GM10248 (cell line): ENCODE measurements around the gene KDM5B.

Experiments used
- CTCF ChIA-PET: fragments of 300-600 bp; sonication (Branson Sonifier 250); formaldehyde crosslinking; extraction: SDS; loops from one replicate; lab custom pipeline; 2021; ENCODE audit warnings: antibody characterized with exemption; lab: Yijun Ruan, JAX
- POLR2A ChIA-PET: fragments of 350-650 bp; sonication (Branson Sonifier 250); formaldehyde crosslinking; extraction: SDS; loops from one replicate; lab custom pipeline; 2020; ENCODE audit warnings: antibody characterized with exemption; lab: Yijun Ruan, JAX
- DNase-seq: peaks from one replicate; pipeline ENCODE4 v3.0.0; 2012; ENCODE audit errors: extremely low spot score
- CTCF ChIP-seq: IDR thresholded peaks from 2 replicates; pipeline ENCODE4 v1.5.1; 2012; ENCODE audit warnings: mild to moderate bottlenecking, low read depth; ENCODE audit errors: extremely low read depth, missing control alignments, control extremely low read depth

Gene KDM5B

GRCh38 chr1:202698276-202698675, 109.9 kb downstream of the KDM5B start:
- no peak for TF ChIP-seq CTCF
- CTCF ChIA-PET: interaction anchor here (1.5 to 3.0 kb wide), 2 partner anchors 10 to 19 kb away, joined by 3 to 7 read pairs; no protein-coding TSS in a partner anchor
- POLR2A ChIA-PET: no interaction called here
- DNase-seq: no peak

- ChIA-PET CTCF (interaction anchor here (1.2 to 1.3 kb wide), 2 partner anchors 15 to 23 kb away, joined by 3 to 7 read pairs; no protein-coding TSS in a partner anchor), POLR2A (interaction anchor here (0.6 kb wide), 1 partner anchor 231 kb away, joined by 5 read pairs; no protein-coding TSS in a partner anchor)
- no peak for TF ChIP-seq CTCF
- DNase-seq: no peak
Measured at GRCh38 chr1:202697038-202697437, 111.2 kb downstream of the KDM5B start.

GRCh38 chr1:202694314-202694713, 113.9 kb downstream of the KDM5B start:
- ChIA-PET CTCF (no interaction called here), POLR2A (no interaction called here)
- no peak for DNase-seq

GRCh38 chr1:202692959-202693555, 115.2 kb downstream of the KDM5B start:
- TF ChIP-seq CTCF: peak; percentile 27
- DNase-seq: peak; percentile 76
- ChIA-PET CTCF (interaction anchor here (0.8 to 1.8 kb wide), 6 partner anchors 11 to 27 kb away, joined by 3 to 7 read pairs (median 4); no protein-coding TSS in a partner anchor), POLR2A (interaction anchor here (0.6 kb wide), 1 partner anchor 53 kb away, joined by 3 read pairs; no protein-coding TSS in a partner anchor)

More at GRCh38 chr1:202694314-202694713, 113.9 kb downstream of the KDM5B start:
- TF ChIP-seq CTCF: no peak

- no peak for TF ChIP-seq CTCF
- ChIA-PET POLR2A (no interaction called here), CTCF (interaction anchor here (1.0 to 1.8 kb wide), 4 partner anchors 10 to 308 kb away, joined by 3 to 7 read pairs (median 5); no protein-coding TSS in a partner anchor)
- no peak for DNase-seq
Measured at GRCh38 chr1:202691816-202692215, 116.4 kb downstream of the KDM5B start.

GRCh38 chr1:202689493-202690342, 118.5 kb downstream of the KDM5B start:
- DNase-seq: no peak
- POLR2A ChIA-PET: no interaction called here
- TF ChIP-seq CTCF: no peak
- CTCF ChIA-PET: no interaction called here
